Fibroblast of skin of left quadriceps (primary cell): ENCODE measurements around the gene INPPL1.
"Not testable (repeated sequence)": the region's sequence is repeated elsewhere in the genome, so short reads cannot be mapped to it uniquely, and the experiment has no call there.

Source experiments
- DNase-seq, 2 experiments: peaks; one replicate each; pipeline ENCODE4 v3.0.0-alpha.2; 2013; ENCODE audit warnings: low read depth in 2 of 2

Gene INPPL1

GRCh38 chr11:72224564-72225410 is at the start of gene INPPL1:
TSS of gene INPPL1 (plus strand) at chr11:72224767. CDS start at chr11:72224985, 218 bp downstream.
- no peak for DNase-seq

GRCh38 chr11:72177656-72178055 is 46.9 kb upstream of the INPPL1 start:
- no peak for DNase-seq

DNA sequence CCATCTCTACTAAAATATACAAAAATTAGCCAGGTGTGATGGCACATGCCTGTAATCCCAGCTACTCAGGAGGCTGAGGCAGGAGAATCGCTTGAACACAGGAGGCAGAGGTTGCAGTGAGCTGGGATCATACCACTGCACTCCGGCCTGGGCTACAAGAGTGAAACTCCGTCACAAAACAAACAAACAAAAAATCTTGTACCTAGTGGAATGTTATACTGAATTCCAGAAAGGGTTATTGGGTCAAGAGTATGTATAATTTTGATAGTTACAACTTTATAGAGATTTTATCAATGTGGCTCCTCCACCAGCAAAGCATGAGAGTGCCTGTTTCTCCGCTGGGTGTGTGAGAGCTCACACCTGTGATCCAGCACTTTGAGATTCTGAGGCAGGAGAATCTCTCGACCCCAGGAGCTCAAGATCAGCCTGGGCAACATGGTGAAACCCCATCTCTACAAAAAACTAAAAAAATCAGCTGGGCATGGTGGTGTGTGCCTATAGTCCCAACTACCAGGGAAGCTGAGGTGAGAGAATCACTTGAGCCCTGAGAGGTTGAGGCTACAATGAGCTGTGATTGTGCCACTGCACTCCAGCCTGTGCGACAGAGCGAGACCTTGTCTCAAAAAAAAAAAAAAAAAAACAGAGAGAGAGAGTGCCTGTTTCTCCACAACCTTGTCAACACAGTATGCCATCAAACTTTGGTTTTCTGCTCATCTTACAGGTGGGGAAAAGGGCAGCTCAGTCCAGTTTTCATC is 45.3 kb upstream of the INPPL1 start:
- DNase-seq: no peak

DNA sequence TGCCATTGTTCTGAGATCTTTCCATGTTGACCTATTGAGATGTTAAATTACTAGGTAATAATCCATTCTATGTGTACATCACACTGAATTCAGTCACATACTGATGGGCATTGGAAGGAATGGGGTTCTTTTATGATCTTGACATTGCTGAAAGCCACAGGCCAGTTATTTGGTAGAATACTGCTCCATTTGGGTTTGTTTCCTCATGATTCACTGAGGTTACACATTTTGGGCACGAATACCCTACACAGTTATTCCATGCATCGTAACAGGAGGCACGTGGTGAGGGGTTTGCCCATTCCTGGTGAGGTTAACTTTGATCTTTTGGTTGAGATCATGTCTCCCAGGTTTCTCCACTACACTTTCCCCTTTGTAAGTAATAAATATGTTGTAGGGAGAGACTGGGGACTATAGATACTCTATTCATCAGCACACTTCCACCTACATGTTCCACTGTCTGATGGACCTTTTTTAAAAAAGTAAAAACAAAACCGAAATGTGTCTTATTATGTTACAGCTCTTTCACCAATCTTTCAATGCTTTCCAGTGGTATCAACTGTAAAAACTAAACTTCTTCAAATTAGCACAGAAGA is 44.7 kb upstream of the INPPL1 start:
- DNase-seq: peak in 1 of 2 experiments; percentile 1

GRCh38 chr11:72180892-72181552 is 43.5 kb upstream of the INPPL1 start:
- not testable (repeated sequence) for DNase-seq

GRCh38 chr11:72181553-72181958 is 43.0 kb upstream of the INPPL1 start:
- not testable (repeated sequence) for DNase-seq

DNA sequence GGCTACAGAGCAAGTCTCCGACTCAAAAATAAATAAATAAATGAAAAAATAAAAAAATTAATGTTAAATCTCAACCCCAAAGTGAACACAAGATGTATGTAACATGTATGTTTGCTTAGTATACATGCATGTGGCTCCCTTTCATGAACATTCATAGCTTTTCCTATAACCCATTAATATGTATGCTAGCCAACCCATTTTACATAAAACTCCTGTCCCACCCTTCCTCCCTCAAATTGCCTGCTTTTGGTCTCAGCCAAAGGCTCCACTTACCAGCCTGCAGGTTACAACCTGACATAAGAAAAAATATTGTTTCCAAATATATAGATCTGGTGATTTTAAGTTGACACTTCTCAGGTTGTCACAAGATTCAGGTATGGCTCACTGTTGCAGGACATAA is 36.3 kb upstream of the INPPL1 start:
- DNase-seq: no peak

DNA sequence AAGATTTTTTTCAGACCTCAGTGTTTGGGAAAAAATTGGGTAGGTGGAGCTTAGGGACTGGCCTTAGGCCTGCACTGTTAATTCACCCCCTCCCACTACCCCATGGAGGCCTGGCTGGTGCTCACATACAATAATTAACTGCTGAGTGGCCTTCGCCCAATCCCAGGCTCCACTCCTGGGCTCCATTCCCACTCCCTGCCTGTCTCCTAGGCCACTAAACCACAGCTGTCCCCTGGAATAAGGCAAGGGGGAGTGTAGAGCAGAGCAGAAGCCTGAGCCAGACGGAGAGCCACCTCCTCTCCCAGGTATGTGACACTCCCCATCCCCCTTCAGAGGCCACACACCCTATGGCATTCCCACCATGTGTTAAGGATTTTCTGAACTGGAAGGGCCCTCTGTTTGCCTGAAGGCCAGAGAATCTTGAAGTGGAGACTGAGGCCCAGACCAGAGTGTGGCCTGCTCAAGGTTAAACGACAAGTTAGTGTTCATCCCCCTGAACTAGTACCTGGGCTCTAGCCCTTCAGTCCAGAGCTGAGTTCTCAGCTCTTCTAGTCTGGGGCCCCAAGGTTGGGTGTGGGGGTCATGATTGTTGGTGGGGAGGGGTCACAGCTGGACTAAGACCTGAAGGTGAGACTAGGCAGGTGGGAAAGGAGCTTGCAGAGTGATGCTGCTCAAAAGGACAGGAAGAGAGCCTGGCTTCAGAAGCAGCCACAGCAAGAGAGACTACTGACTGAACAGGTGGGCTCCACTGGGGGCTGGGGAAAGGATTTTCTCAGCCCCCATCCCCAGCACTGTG is 34.9 kb upstream of the INPPL1 start:
- no peak for DNase-seq

DNA sequence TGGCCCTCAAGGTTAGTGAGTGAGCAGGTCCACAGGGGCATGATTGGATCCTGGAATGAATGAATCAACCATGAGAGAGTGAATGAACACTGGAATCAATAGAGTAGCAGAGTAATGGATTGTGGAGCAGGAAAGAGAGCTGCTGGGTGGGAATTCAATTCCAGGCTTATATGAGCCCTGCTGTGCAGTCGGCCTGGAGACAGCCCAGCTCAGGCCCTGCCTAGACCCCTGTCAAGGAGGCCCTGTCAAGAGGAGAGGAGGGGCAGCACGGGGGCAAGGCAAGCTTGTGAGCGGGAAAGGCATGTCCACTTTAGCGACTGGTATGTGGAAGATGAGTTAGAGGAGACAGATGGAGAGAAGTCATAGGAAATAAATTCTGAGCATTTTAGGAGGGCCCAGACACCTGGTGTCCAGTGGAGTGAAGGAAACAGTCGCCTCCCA is 33.9 kb upstream of the INPPL1 start:
- no peak for DNase-seq

- DNase-seq: no peak
Measured at GRCh38 chr11:72191961-72192381, 32.6 kb upstream of the INPPL1 start, which contains the start of gene FOLR1. TSS of gene FOLR1 (plus strand) at chr11:72192140. CDS start at chr11:72192174, 34 bp downstream.

- no peak for DNase-seq
Measured at GRCh38 chr11:72195518-72196270, 28.9 kb upstream of the INPPL1 start.

- not testable (repeated sequence) for DNase-seq
Measured at GRCh38 chr11:72201445-72201844, 23.1 kb upstream of the INPPL1 start.

- no peak for DNase-seq
Measured at GRCh38 chr11:72202571-72202970, 22.0 kb upstream of the INPPL1 start.

DNA sequence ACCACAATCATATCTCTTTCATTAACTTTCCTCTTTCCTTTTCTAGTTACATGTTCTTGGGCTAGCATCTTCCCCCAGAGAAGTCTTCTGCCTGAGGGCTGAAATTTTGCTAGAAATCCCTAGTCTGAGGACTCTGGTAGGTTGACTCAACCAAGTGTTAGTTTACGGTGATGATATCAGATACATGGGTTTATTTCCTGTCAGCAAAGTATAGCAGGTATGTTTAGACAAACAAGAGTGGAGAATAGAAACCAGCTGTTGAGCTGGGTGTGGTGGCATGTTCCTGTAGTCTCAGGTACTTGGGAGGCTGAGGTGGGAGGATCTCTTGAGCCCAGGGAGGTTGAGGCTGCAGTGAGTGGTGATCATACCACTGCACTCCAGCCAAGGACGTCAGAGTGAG is 21.4 kb upstream of the INPPL1 start:
- DNase-seq: no peak

- no peak for DNase-seq
Measured at GRCh38 chr11:72204886-72205285, 19.7 kb upstream of the INPPL1 start.

DNA sequence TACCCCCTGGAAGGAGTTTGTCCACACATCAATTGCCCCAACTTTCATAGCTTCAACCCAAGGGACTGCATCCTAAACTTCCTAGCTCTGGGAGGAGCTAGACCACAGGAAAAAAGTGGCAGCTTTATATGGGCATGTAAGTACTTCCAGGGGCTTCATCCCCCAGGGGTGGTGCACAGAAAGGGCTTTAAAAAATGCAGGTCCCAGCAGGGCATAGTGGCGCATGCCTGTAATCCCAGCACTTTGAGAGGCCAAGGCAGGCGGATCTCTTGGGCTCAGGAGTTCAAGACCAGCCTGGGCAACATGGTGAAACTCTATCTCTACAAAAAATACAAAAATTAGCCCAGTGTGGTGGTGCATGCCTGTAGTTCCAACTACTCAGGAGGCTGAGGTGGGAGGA is 17.8 kb upstream of the INPPL1 start:
- not testable (repeated sequence) for DNase-seq

GRCh38 chr11:72208281-72208680 is 16.3 kb upstream of the INPPL1 start:
- no peak for DNase-seq

DNA sequence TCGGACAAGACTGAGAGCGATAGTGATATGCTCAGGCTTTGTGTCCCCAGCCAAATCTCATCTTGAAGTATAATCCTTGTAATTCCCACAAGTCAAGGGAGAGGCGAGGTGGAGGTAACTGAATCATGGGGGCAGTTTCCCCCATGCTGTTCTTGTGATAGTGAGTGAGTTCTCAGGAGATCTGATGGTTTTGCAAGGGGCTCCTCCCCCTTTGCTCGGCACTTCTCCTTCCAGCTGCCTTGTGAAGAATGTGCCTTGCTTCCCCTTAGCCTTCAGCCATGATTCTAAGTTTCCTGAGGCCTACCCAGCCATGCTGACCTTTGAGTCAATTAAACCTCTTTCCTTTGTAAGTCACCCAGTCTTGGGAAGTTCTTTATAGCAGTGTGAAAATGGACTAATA is 15.5 kb upstream of the INPPL1 start:
- no peak for DNase-seq

DNA sequence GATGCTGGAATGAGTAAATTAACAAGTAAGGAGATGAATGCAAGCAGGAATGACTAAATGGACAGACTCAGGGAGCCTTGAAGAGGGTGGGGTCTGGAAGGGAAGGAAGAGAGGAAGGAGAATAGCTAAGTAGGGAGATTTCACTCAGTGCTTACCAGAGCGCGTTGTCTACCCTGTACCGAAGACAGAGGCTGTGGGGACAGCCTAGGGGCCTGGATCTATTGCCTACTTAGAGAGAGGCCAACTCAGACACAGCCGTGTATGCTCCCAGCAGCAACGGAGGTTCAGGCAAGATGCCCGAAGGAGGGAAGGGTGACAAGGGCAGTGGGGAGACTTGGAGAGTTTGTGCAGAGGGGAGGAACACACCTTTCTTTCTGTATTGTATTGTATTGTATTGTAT is 7.9 kb upstream of the INPPL1 start, which contains the start of gene FOLR2:
Gene FOLR2 (plus strand): TSS at position 157 of the 400 bp plus-strand sequence. CDS start 1,791 bp downstream, outside the sequence.
- no peak for DNase-seq

- no peak for DNase-seq
Measured at GRCh38 chr11:72217841-72218240, 6.7 kb upstream of the INPPL1 start.
